ENCODE results near the gene PMEPA1.

- no peak for TF ChIP-seq CTCF (conservative IDR thresholded peaks at IDR 0.05)
- TF ChIP-seq EZH2 (IDR thresholded peaks at IDR 0.05; ENCODE audit: low read depth) = no peak
These were observed 22.4 kb upstream of the PMEPA1 start for GRCh38 chr20:57732226-57732625.
